GM18870 (cell line): ENCODE results near the gene NBL1.
A peak's percentile ranks its signal among the peaks of the same experiment; 100 is the strongest.

Source experiments
- ATAC-seq: cut with Tn5 transposase; IDR thresholded peaks from one replicate; pipeline ENCODE4 v1.9.1; 2021; ENCODE audit warnings: moderate library complexity; ENCODE audit not compliant: unreplicated experiment

Gene NBL1, protein sequence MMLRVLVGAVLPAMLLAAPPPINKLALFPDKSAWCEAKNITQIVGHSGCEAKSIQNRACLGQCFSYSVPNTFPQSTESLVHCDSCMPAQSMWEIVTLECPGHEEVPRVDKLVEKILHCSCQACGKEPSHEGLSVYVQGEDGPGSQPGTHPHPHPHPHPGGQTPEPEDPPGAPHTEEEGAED

DNA sequence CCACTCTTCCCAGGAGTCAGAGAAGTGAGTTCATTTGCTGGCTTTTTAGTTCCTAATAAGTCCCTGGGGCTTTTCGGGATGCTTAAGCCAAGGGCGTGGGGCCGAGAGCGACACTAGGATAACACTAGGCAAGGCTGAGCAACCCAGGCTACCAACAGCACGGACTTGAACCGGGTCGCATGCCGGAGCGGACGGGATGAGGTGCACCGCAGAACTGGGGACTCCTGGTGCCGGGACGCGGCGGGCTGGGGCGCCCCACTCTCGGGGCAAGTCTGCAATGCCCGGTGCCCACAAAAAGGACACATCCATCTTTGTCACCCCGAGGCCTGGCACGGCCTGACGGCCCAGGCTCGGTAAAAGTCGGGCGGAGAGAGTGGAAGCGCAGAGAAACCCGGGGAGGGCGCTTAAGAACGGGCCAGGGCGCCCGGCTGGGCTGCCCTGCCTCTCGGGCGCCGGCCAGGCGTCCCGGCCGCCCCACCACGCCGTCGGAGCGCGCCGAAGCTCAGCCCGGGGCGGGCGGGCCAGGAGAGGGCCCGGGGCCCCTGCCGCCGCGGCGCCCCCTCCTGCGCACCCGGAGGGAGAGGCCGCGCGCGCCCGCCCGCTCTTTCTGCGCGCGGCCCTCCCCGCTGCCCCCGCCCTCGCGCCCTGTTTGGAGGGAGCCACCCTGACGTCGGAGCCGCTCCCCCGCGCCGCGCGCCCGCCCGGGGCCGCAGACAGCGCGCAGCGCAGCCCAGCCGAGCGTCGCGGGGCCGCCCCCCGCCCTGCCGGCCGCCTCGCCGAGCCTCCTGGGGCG is at the start of gene NBL1:
TSS of gene NBL1 (plus strand) at position 710 of the 793 bp plus-strand sequence. CDS start 10,720 bp downstream, outside the sequence.
- no peak for ATAC-seq

DNA sequence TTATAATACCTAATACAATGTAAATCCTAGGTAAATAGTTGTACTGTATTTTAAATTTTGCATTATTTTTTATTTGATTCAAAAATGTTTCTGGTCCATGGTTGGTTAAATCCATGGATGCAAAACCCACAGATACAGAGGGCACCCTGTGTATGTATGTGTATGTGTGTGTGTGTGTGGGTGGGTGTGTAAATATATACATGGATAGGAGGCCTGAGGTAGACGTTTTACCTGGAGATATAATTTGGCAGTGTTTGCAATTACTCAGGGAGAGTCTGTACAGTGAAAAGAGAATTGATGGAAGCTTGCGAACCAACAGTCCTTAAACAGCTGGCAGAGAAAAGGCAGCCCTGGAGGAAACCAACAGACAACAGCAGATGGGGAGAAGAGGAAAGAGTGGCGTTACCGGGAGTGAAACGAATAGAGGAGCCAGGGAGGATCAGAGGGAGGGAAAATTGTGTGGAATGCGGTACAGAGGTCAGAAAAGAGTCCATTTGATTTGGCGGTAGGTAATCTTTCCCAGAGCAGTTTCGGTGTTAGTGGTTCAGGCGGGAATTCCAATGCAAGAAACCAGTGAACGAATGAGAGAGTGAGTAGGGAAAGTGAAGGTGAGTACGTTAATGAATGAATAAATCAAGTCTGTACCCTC is 47.9 kb upstream of the NBL1 start:
- no peak for ATAC-seq

DNA sequence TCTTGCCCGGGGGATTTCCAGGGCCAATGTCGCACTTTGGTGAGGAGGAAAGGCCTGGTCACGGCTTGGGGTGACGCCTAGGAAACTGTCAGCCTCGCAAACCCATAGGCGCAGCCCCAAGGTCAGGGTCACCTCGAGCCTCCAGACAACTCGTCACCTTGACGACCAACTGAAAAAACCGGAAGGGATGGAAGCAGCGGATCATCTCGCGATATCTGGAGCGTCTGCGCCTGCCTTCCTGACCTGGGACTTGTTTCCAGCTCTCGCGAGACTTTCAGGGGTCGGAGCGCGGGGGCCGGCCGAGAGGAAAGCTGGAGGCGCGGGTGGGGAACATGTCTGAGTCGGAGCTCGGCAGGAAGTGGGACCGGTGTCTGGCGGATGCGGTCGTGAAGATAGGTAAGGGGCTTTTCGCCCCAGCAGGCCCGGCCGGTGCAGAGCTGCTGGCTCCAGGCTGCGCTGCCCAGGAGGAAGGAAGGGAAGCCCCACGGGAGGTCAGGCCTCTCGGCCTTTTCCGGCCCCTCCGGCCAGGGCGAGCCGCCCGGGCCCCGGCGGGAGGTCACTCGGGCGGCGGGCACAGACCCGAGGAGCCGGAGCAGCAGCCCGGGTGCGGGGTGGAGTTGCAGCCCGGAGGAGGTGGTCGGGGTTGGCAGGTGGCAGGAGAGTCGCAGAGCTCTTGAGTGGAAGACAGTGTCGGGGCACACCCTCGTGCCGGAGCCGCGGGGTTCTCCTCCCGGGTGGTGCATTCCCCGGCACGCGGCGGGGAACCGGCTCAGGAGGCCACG is 47.2 kb upstream of the NBL1 start:
- peak; percentile 82 for ATAC-seq

DNA sequence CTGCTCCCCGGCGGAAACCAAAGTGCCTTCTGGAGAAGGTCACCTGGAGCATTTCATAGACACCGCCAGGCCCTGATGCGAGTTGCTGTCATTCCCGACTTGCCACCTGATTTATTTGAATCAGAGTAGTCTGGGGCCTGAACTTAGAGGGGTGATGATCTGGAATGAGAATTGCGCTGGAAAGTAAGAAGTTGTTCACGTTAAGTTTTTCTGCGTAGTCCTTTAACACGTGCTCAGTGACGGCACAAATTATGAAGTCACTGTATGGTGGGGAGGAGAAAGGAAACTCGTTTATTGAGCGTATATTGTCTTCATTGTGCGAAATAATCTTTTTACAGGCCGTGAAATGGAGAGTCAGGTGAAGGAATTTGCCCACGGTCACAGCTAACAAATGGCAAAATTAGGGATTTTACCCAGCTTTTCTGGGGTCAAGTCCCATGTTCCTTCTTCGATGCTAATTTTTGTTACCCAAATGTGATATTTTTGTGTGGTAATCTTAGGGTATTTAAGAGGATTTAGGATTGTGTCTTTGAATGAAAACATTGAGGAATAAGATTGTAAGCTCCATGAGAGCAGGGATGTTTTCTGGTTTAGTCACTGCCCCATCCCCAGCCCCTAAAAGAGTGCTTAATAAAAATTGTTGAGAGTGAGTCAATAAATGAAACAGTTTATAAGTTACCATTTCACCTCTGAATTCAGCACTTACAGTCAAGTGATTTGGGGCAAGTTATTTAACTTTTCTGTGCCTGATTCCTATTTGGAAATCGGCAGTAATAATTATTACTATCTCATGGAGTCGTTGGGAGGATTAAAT is 46.4 kb upstream of the NBL1 start:
- ATAC-seq, result no peak

DNA sequence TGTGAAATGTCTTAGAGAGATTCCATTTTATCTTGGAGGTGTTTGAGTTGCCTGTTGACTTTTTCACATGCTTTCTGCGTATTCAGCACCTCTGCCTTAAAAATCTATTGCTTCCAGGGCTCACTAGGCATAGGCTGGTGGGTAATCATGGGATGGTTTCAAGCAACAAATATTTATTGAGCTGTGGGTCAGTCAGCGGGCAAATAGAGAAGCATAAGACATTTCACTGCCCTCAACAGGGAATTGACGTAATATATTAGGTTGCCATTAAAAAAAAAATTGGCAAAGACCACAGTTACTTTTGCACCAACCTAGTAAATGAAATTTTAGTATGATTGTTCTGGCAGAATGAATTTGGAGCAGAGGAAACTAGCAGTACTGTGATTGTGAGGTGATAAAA is 44.3 kb upstream of the NBL1 start:
- no peak for ATAC-seq

DNA sequence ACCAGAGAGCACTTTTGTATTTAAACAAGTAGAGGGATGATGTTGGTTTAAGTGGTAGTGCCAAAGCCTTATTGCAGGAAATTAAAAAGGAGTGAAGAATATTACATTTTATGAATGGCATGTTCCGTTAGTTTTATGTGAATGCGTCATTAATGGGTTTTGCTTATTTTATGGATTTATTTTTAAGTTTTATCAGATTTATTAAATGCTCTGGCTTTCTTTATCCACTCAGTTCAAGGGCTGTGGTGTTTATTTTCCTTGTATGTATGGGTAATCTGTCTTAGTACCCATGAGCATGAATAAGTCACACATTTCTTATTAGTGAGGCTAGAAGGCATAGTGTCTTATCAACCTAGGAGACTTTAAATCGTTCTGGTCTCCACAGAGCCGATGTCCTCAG is 41.6 kb upstream of the NBL1 start:
- ATAC-seq, result no peak

DNA sequence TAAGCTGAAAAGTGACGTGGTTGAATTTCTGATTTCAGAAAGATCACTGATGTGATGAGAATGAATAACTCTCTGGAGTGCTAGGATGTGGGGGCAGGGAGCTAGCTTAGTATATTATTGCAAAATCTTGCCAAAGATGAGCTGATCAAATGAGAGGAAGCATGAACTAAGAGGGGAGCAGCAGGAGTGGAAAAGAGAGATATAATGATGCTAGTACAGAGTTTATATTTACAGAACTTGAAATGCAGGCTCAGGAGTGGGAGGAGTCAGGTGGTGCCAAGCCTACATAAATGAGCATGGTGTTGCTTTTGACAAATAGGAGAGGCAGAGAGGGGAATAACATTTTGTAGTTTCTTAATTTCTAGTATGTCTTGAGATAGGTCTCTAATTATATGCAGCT is 38.1 kb upstream of the NBL1 start:
- no peak for ATAC-seq

DNA sequence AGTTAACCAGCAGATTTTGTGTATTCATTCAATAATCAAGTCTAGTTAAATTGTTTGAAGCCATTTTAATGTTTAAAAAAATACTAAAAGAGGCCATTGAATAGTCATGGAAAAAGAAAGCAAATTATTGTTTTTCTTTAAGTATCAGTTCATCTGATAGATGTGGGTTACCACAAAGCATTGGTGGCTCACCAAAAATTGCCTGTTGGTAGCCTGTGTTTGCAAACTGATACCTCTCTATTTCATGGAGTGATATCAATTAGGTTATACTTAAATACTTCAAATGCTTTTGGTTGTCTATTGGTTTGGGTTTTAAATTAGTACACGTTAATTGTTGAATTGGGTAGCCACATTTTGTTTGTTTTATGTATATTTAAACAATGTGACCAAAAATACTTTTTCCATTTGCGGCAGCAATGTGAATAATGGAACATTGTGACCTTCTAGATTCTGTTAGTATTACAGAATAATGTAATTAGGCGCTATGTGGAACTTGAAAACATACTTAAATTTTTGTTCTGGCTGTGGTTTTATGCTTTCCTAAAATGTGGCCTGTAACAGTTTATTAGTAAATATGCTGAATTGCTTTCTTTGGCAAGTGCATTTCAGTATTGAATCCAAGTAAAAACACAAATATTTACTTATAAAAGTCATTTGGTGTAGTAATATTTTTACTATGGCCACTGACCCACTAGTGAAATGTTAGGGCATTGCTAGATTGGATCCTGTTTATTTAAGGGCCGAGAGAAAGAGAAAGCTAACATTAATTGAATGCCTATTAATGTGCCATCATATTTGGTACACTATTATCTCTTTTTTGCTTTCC is 37.1 kb upstream of the NBL1 start:
- ATAC-seq, result no peak

DNA sequence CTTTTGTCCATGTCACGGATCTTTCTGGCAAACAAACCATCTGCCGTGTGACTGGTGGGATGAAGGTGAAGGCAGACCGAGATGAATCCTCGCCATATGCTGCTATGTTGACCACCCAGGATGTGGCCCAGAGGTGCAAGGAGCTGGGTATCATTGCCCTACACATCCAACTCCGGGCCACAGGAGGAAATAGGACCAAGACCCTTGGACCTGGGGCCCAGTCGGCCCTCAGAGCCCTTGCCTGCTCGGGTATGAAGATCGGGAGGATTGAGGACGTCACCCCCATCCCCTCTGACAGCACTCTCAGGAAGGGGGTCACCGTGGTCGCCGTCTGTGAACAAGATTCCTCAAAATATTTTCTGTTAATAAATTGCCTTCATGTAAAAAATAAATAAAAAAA is 35.9 kb upstream of the NBL1 start:
- no peak for ATAC-seq

DNA sequence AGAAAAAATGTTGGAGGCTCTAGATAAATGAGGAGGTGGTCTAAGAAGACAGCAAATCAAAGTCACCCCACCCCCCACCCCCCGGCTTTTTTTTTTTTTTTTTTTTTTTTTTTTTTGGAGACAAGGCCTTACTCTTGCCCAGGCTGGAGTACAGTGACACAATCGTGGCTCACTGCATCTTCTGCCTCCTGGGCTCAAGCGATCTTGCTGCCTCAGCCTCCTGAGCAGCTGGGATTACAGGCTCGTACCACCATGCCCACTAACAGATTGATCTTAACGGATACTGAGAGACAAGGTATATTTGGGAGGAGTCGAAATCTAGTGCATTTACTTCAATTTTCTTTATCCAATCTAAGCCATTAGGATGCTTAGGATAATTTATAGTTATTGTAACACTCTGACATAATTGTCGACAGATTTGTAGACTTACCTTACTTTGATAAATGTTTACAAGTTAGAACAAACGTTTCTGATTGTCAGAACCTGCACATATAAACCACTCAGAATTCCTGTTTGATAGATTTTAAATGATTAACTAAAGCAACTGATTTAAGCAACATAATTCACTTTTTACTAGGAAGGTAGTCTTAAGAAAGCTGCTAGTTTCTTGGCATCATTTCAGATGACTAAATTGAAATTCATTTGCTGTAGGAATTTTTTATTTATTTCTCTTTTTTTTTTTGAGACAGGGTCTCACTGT is 33.7 kb upstream of the NBL1 start:
- no peak for ATAC-seq

DNA sequence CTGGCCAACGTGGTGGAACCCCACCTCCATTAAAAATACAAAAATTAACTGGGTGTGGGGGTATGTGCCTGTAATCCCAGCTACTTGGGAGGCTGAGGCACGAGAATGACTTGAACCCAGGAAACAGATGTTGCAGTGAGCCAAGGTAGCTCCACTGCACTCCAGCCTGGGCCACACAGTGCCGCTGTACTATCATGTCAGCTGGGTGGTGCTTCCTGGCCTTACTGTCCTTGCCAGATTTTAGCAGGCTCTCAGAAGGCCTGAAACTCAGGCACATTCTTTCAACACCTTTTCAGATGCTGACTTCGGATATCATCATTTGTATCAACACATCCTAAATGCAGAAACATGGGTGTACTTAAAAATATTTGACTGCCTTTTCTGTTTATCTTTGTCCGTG is 31.6 kb upstream of the NBL1 start:
- ATAC-seq, result no peak

DNA sequence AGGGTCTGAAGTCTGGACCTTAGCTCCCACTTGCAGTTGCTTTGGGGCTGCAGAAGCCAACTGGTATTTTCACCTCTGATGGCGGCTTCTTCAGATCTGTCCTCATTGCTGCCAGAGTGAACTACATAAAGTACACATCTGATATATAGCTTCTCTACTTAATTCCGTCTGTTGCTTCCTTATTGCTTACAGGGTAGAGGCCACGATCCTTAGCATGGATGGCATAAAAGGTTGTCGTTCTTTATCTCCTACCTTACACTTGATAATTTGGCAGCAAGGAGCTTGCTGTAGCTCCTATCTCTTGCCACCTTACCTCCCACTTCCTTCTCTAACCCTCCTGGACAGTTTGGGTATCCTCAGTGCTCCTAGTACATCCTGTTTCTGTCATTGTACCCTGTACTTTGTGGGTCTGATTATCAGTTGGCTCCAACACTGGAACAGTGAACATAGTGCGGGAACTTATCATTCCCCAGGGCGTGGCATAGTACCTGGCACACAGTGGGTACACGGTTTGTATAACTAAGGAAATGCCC is 30.9 kb upstream of the NBL1 start:
- no peak for ATAC-seq

DNA sequence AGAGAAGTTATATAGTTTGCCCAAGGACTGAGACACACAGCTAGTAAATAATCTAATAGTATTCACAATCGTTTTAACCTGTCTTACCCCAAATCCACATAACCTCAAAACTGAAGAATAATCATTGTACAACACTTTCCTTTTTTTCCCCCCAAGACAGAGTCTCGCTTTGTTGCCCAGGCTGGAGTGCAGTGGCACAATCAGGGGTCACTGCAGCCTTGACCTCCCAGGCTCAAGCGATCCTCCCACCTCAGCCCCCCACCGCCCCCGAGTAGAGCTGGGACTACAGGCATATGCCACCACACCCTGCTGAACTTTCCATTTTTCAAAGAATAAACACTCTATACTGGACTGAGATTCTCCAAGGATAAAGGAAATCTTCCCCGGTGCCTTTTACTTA is 28.7 kb upstream of the NBL1 start:
- ATAC-seq, result no peak

DNA sequence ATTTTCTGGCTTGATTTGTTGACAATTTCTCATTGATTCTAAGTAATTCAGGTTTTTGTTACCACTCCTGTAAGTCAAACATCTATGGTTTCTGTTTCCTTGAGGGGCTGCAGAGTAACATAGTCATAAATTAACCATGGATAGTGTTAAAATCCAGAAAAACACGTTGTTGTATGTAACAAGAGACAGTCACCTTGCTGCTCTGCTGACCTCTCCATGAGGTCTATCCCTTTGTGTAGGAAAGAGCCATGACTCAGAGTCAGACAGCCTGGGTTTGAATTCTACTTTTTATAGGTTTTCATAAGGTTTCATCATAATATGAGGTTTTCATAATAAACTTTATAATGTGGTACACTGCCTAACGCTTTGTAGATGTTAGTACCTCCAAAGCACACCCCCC is 27.6 kb upstream of the NBL1 start:
- ATAC-seq, result no peak

DNA sequence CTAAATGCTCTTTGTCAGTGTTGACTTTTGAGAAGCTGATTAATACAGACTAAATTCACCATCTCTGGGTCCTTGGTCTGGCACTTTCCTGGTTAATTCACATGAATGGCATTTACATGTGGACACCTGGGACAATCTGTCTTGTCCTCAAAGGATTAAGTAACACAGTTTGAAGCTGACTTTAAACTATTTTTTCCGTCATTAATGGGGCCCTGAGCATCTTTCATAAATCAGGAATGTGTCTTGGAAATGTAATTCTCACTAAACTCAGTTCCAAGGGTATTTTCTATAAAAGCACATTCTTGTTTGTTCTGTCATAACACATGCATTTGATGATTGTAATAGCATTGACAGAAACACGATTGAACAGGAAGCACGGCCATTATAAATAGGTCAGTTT is 26.7 kb upstream of the NBL1 start:
- ATAC-seq, result no peak

DNA sequence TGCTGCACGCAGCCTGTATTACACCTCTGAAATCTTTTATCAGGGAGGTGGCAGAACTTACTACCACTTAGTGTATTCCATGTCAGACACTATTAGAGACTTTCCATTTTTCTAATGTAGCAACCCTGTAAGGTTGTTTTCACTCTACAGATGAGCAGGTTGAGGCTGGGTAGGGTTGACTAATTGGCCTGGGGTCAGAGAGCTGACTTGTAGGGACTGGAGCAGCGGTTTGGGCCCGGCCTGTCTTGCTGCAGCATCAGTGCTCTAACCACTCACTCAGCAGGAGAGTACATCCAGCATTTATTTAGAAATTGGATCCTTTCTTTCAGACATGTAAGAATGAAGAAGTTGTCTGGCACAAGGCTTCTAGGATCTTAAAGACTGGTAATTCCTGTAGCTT is 25.7 kb upstream of the NBL1 start:
- no peak for ATAC-seq

DNA sequence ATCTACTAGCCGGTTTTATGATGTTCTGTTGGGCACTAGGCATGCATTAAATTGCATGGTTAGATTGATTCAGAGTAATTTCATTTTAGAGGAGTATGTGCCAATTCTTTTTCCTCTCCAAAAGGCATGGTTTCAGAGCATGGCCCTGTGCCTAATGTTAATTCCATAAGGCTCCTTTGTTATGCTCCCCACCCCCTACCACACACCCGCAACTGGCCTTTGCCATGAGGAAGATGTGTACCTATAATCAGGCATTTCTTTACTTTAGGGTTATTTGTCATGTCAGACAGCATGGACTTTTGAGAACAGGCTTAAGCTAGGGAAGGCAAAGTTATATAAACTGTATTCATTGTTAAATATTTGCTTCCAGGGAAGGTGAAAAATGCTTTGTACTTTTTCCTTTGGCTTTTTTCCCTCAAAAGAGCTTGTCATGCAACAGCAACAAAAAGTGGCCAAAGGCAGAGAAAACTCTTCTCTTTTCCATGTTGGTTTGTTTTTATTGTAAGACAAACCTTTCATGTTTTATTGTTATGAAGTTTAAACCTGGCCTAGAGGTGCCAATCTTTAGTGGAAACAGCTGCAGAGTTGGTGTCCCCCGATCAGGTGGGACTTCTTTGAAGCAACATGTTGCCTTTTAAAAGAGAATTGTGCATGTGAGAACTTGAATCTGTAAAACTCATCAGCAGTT is 24.3 kb upstream of the NBL1 start:
- no peak for ATAC-seq

DNA sequence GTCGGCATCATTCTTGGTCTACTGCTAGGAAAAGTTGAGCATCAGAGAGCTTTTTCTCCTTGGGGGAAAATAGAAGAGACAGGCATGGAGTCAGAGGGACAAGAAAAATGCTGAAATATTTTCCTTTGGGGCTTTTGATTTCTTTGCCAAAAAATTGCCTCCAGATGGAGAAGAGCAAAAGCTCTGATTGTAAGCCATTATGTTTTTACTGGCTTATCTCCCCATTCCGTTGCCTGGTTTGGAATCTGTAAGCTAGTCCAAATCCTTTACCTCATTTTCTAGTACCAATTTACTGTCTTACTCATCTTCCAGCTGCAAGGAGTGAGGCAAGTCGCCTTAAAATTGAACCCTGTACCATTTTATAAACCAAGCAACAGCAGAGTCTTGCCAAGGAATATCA is 23.3 kb upstream of the NBL1 start:
- no peak for ATAC-seq
